ENCODE measurements around the gene ATP10B.

- no peak for TF ChIP-seq POLR2AphosphoS5 (IDR thresholded peaks at IDR 0.05; ENCODE audit: low read depth, low read length)
- no peak for TF ChIP-seq CTCF (IDR thresholded peaks at IDR 0.05)
Observed at GRCh38 chr5:160835818-160836528, 16.0 kb downstream of the ATP10B start.
